ENCODE measurements around the gene NDUFV3.
"Not testable (repeated sequence)": the region's sequence is repeated elsewhere in the genome, so short reads cannot be mapped to it uniquely, and the experiment has no call there.

Gene NDUFV3

GRCh38 chr21:42892582-42892930, 553 bp upstream of the NDUFV3 start:
- H3K27ac Mint-ChIP-seq: peak overlapping the region; percentile 93
- no peaks in the 10 kb centered on the region for H3K27me3 Mint-ChIP-seq
- H3K9me3 Mint-ChIP-seq: no peaks in the 10 kb centered on the region
- peak overlapping the region; percentile 88 to 98 for H3K4me3 Mint-ChIP-seq
- DNase-seq: no peak
- peak; percentile 48 for ATAC-seq (replicated peaks)
- H3K36me3 Mint-ChIP-seq: peaks cover 2 to 4% of the 10 kb centered on the region in 2 donors
- H3K4me1 Mint-ChIP-seq: peaks cover 7 to 8% of the 10 kb centered on the region in 2 donors

- ATAC-seq (replicated peaks) (no peak), DNase-seq (no peak)
- no peak overlapping the region for H3K27ac Mint-ChIP-seq
- H3K9me3 Mint-ChIP-seq: no peaks in the 10 kb centered on the region
- H3K27me3 Mint-ChIP-seq: no peaks in the 10 kb centered on the region
- peaks cover 30 to 36% of the 10 kb centered on the region in 2 donors for H3K36me3 Mint-ChIP-seq
- peaks cover 1 to 8% of the 10 kb centered on the region in 2 donors for H3K4me1 Mint-ChIP-seq
- H3K4me3 Mint-ChIP-seq: no peak overlapping the region
Observed at GRCh38 chr21:42900446-42900845, 7.3 kb downstream of the NDUFV3 start.

- H3K4me1 Mint-ChIP-seq: no peaks in the 10 kb centered on the region
- H3K27ac Mint-ChIP-seq: no peak overlapping the region
- DNase-seq: no peak
- ATAC-seq (replicated peaks): no peak
- peaks cover 25 to 36% of the 10 kb centered on the region in 2 donors for H3K36me3 Mint-ChIP-seq
- H3K27me3 Mint-ChIP-seq: no peaks in the 10 kb centered on the region
- H3K4me3 Mint-ChIP-seq: no peak overlapping the region
- H3K9me3 Mint-ChIP-seq: peaks cover 0 to 5% of the 10 kb centered on the region in 2 donors
Observed at GRCh38 chr21:42903817-42904216, 10.7 kb downstream of the NDUFV3 start.

- DNase-seq (no peak), ATAC-seq (replicated peaks) (no peak)
- H3K27ac Mint-ChIP-seq: no peak overlapping the region
- H3K9me3 Mint-ChIP-seq: peaks cover 0 to 5% of the 10 kb centered on the region in 2 donors
- no peaks in the 10 kb centered on the region for H3K4me1 Mint-ChIP-seq
- H3K4me3 Mint-ChIP-seq: no peak overlapping the region
- H3K36me3 Mint-ChIP-seq: peaks cover 25 to 41% of the 10 kb centered on the region in 2 donors
- no peaks in the 10 kb centered on the region for H3K27me3 Mint-ChIP-seq
Observed at GRCh38 chr21:42905195-42905594, 12.1 kb downstream of the NDUFV3 start.

GRCh38 chr21:42906233-42906632, 13.1 kb downstream of the NDUFV3 start:
- ATAC-seq (replicated peaks): no peak
- Mint-ChIP-seq H3K36me3 (peaks cover 27 to 45% of the 10 kb centered on the region in 2 donors), H3K9me3 (peaks cover 0 to 5% of the 10 kb centered on the region in 2 donors), H3K27me3 (no peaks in the 10 kb centered on the region), H3K27ac (peak overlapping the region; percentile 32), H3K4me1 (no peaks in the 10 kb centered on the region), H3K4me3 (no peak overlapping the region)
- no peak for DNase-seq

GRCh38 chr21:42908484-42908883, 15.4 kb downstream of the NDUFV3 start:
- ATAC-seq (replicated peaks); DNase-seq; H3K4me1 Mint-ChIP-seq; H3K4me3 Mint-ChIP-seq; H3K9me3 Mint-ChIP-seq; H3K27me3 Mint-ChIP-seq; H3K27ac Mint-ChIP-seq: not testable (repeated sequence)
- H3K36me3 Mint-ChIP-seq: peaks cover 29 to 46% of the 10 kb centered on the region in 2 donors

GRCh38 chr21:42911920-42912319, 18.8 kb downstream of the NDUFV3 start:
- H3K4me3 Mint-ChIP-seq; H3K27ac Mint-ChIP-seq; H3K9me3 Mint-ChIP-seq; ATAC-seq (replicated peaks); DNase-seq; H3K4me1 Mint-ChIP-seq; H3K27me3 Mint-ChIP-seq: not testable (repeated sequence)
- peaks cover 13 to 20% of the 10 kb centered on the region in 2 donors for H3K36me3 Mint-ChIP-seq

GRCh38 chr21:42913476-42913875, 20.4 kb downstream of the NDUFV3 start:
- no peaks in the 10 kb centered on the region for H3K4me1 Mint-ChIP-seq
- H3K36me3 Mint-ChIP-seq: peaks cover 13 to 18% of the 10 kb centered on the region in 2 donors
- H3K27ac Mint-ChIP-seq: peak overlapping the region; percentile 37
- DNase-seq (no peak), ATAC-seq (replicated peaks) (no peak)
- no peaks in the 10 kb centered on the region for H3K9me3 Mint-ChIP-seq
- no peak overlapping the region for H3K4me3 Mint-ChIP-seq
- H3K27me3 Mint-ChIP-seq: no peaks in the 10 kb centered on the region

- H3K36me3 Mint-ChIP-seq: peaks cover under 1 to 4% of the 10 kb centered on the region in 2 donors
- no peak overlapping the region for H3K4me3 Mint-ChIP-seq
- DNase-seq (no peak), ATAC-seq (replicated peaks) (no peak)
- no peaks in the 10 kb centered on the region for H3K27me3 Mint-ChIP-seq
- H3K27ac Mint-ChIP-seq: no peak overlapping the region
- H3K9me3 Mint-ChIP-seq: no peaks in the 10 kb centered on the region
- peaks cover under 1% of the 10 kb centered on the region in 2 donors for H3K4me1 Mint-ChIP-seq
Observed at GRCh38 chr21:42918291-42918690, 25.2 kb downstream of the NDUFV3 start.

GRCh38 chr21:42921927-42922326, 28.8 kb downstream of the NDUFV3 start:
- ATAC-seq (replicated peaks): no peak
- Mint-ChIP-seq H3K27ac (no peak overlapping the region), H3K4me1 (peaks cover 13 to 15% of the 10 kb centered on the region in 2 donors)

GRCh38 chr21:42922918-42923317, 29.8 kb downstream of the NDUFV3 start:
- Mint-ChIP-seq H3K4me1 (peaks cover 13 to 15% of the 10 kb centered on the region in 2 donors), H3K36me3 (no peaks in the 10 kb centered on the region), H3K27ac (no peak overlapping the region), H3K9me3 (no peaks in the 10 kb centered on the region), H3K27me3 (no peaks in the 10 kb centered on the region), H3K4me3 (no peak overlapping the region)
- ATAC-seq (replicated peaks): no peak
- DNase-seq: no peak

More at GRCh38 chr21:42921927-42922326, 28.8 kb downstream of the NDUFV3 start:
- Mint-ChIP-seq H3K4me3 (no peak overlapping the region), H3K9me3 (no peaks in the 10 kb centered on the region), H3K27me3 (no peaks in the 10 kb centered on the region), H3K36me3 (no peaks in the 10 kb centered on the region)
- DNase-seq: no peak

GRCh38 chr21:42923553-42924432, 30.7 kb downstream of the NDUFV3 start:
- Mint-ChIP-seq H3K9me3 (no peaks in the 10 kb centered on the region), H3K27me3 (no peaks in the 10 kb centered on the region), H3K36me3 (no peaks in the 10 kb centered on the region), H3K4me3 (peak overlapping the region; percentile 59 to 63), H3K27ac (peak overlapping the region; percentile 76), H3K4me1 (peaks cover 13 to 15% of the 10 kb centered on the region in 2 donors)
- ATAC-seq (replicated peaks) (peak; percentile 97 to 98), DNase-seq (peak; percentile 71)

GRCh38 chr21:42924433-42924751, 31.3 kb downstream of the NDUFV3 start:
- no peaks in the 10 kb centered on the region for H3K27me3 Mint-ChIP-seq
- ATAC-seq (replicated peaks) (no peak), DNase-seq (no peak)
- H3K9me3 Mint-ChIP-seq: no peaks in the 10 kb centered on the region
- peaks cover 13 to 15% of the 10 kb centered on the region in 2 donors for H3K4me1 Mint-ChIP-seq
- H3K4me3 Mint-ChIP-seq: peak overlapping the region; percentile 59 to 63
- peak overlapping the region; percentile 76 for H3K27ac Mint-ChIP-seq
- no peaks in the 10 kb centered on the region for H3K36me3 Mint-ChIP-seq

GRCh38 chr21:42925114-42925926, 32.2 kb downstream of the NDUFV3 start, which contains the start of gene ERVH48-1:
ERVH48-1 (minus strand) TSS chr21:42925630; CDS start chr21:42919006, 6,624 bp downstream.
- ATAC-seq (replicated peaks): peak; percentile 27 to 35
- DNase-seq: no peak
- Mint-ChIP-seq H3K27me3 (no peaks in the 10 kb centered on the region), H3K4me1 (peaks cover 13 to 15% of the 10 kb centered on the region in 2 donors), H3K9me3 (no peaks in the 10 kb centered on the region), H3K27ac (no peak within 1 kb of the TSS), H3K4me3 (no peak within 1 kb of the TSS), H3K36me3 (no peaks in the 10 kb centered on the region)
